ENCODE data around the gene TMBIM4.
"Not testable (repeated sequence)": the region's sequence is repeated elsewhere in the genome, so short reads cannot be mapped to it uniquely, and the experiment has no call there.

The TMBIM4 gene

DNA sequence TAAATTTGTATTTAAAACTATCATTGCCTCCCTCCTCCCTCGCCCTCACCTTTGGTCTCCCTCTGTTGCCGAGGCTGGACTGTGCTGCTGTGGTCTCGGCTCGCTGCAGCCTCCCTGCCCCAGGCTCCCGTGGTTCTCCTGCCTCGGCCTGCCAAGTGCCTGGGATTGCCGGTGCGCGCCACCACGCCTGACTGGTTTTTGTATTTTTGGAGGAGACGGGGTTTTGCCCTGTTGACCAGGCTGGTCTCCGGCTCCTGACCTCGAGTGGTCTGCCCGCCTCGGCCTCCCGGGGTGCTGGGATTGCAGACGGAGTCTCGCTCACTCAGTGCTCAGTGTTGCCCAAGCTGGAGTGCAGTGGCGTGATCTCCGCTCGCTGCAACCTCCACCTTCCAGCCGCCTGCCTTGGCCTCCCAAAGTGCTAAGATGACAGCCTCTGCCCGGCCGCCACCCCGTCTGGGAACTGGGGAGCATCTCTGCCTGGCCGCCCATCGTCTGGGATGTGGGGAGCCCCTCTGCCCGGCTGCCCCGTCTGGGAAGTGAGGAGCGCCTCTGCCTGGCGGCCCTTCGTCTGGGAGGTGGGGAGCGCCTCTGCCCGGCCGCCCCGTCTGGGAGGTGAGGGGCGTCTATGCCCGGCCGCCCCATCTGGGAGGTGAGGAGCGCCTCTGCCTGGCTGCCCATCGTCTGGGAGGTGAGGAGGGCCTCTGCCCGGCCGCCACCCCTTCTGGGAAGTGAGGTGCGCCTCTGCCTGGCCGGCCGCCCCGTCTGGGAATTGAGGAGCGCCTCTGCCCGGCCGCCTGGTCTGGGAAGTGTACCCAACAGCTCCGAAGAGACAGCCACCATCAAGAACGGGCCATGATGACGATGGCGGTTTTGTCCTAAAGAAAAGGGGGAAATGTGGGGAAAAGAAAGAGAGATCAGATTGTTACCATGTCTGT lies 4.9 kb upstream of the TMBIM4 start:
- H3K36me3 ChIP-seq (ENCODE audit: control insufficient read depth in 1 of 2, insufficient read depth in 2 of 2, low read depth in 1 of 2, low read length in 2 of 2); H3K4me1 ChIP-seq (ENCODE audit: control insufficient read depth, insufficient read depth, low read depth, low read length); H3K18ac ChIP-seq (ENCODE audit: low read depth in 1 of 2, low read length in 2 of 2); H4K91ac ChIP-seq (ENCODE audit: low read length); H2BK120ac ChIP-seq (ENCODE audit: low read depth, low read length); H3K9me3 ChIP-seq (ENCODE audit: control insufficient read depth, low read length); H3K14ac ChIP-seq (ENCODE audit: low read length in 2 of 2); H2BK15ac ChIP-seq (ENCODE audit: low read depth, poor library complexity, severe bottlenecking); H2AK5ac ChIP-seq (ENCODE audit: low read length, severe bottlenecking); H3K4ac ChIP-seq (ENCODE audit: low read depth in 1 of 2, low read length in 2 of 2); H3K4me2 ChIP-seq (ENCODE audit: low read length, poor library complexity, severe bottlenecking); H2AFZ ChIP-seq (ENCODE audit: low read depth, low read length); DNase-seq; H2BK5ac ChIP-seq (ENCODE audit: low read depth, low read length, poor library complexity, severe bottlenecking); H3K4me3 ChIP-seq (ENCODE audit: insufficient read depth in 1 of 2, low read depth in 1 of 2, low read length in 2 of 2); H2BK12ac ChIP-seq (ENCODE audit: low read length in 2 of 2); H3K23ac ChIP-seq (ENCODE audit: low read length in 2 of 2); H4K8ac ChIP-seq (ENCODE audit: low read length); H3K27ac ChIP-seq (ENCODE audit: low read length, poor library complexity, severe bottlenecking); H3K79me1 ChIP-seq (replicated peaks; ENCODE audit: low read length, poor library complexity, severe bottlenecking); H3K9ac ChIP-seq (ENCODE audit: low read length): not testable (repeated sequence)
- H3K27me3 ChIP-seq (ENCODE audit: control insufficient read depth in 1 of 2, insufficient read depth in 1 of 2, low read length in 2 of 2): peaks cover 0 to 14% of the 10 kb centered on the region in 2 experiments
- WGBS: 93% methylated on average over 48 of the region's 54 CpGs

DNA sequence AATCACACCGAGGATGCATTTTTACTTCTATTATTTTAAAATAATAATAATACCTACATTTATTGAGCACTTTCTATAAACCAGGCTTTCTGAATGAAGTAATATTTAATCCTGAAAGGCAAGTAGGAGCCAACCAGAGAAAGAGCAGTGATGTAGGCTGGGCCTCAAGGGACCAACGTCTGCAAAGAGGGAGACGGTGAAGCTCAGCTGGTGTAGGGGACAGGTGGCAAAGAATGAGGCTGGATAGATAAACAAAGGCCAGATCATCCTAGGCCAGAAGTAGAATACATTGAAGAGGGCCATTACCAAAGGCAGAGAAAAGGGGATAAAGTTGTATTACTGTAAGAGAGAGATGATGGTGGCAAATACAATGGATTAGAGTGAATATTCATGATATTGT lies 810 bp upstream of the TMBIM4 start:
- peaks cover 0 to 17% of the 10 kb centered on the region in 2 experiments for H3K36me3 ChIP-seq (ENCODE audit: control insufficient read depth in 1 of 2, insufficient read depth in 2 of 2, low read depth in 1 of 2, low read length in 2 of 2)
- no peak overlapping the region for H2BK15ac ChIP-seq (ENCODE audit: low read depth, poor library complexity, severe bottlenecking)
- 96% methylated on average over 2 of the region's 3 CpGs for WGBS
- H3K4me3 ChIP-seq (ENCODE audit: insufficient read depth in 1 of 2, low read depth in 1 of 2, low read length in 2 of 2): peak overlapping the region in 1 of 2 experiments; percentile 84
- H3K4me2 ChIP-seq (ENCODE audit: low read length, poor library complexity, severe bottlenecking): no peak overlapping the region
- no peak overlapping the region for H2AK5ac ChIP-seq (ENCODE audit: low read length, severe bottlenecking)
- H2BK120ac ChIP-seq (ENCODE audit: low read depth, low read length): no peak overlapping the region
- no peaks in the 10 kb centered on the region for H3K9me3 ChIP-seq (ENCODE audit: control insufficient read depth, low read length)
- no peak for DNase-seq
- no peak overlapping the region for H3K18ac ChIP-seq (ENCODE audit: low read depth in 1 of 2, low read length in 2 of 2)
- H3K27me3 ChIP-seq (ENCODE audit: control insufficient read depth in 1 of 2, insufficient read depth in 1 of 2, low read length in 2 of 2): no peaks in the 10 kb centered on the region
- H3K14ac ChIP-seq (ENCODE audit: low read length in 2 of 2): no peak overlapping the region
- H3K4me1 ChIP-seq (ENCODE audit: control insufficient read depth, insufficient read depth, low read depth, low read length): no peaks in the 10 kb centered on the region
- H3K9ac ChIP-seq (ENCODE audit: low read length): peak overlapping the region; percentile 99
- no peak overlapping the region for H4K8ac ChIP-seq (ENCODE audit: low read length)
- H2BK12ac ChIP-seq (ENCODE audit: low read length in 2 of 2): no peak overlapping the region
- H3K79me1 ChIP-seq (replicated peaks; ENCODE audit: low read length, poor library complexity, severe bottlenecking): no peaks in the 10 kb centered on the region
- H2BK5ac ChIP-seq (ENCODE audit: low read depth, low read length, poor library complexity, severe bottlenecking): no peak overlapping the region
- no peak overlapping the region for H3K23ac ChIP-seq (ENCODE audit: low read length in 2 of 2)
- H4K91ac ChIP-seq (ENCODE audit: low read length): no peak overlapping the region
- H2AFZ ChIP-seq (ENCODE audit: low read depth, low read length): no peak overlapping the region
- H3K27ac ChIP-seq (ENCODE audit: low read length, poor library complexity, severe bottlenecking): no peak overlapping the region
- H3K4ac ChIP-seq (ENCODE audit: low read depth in 1 of 2, low read length in 2 of 2): no peak overlapping the region

DNA sequence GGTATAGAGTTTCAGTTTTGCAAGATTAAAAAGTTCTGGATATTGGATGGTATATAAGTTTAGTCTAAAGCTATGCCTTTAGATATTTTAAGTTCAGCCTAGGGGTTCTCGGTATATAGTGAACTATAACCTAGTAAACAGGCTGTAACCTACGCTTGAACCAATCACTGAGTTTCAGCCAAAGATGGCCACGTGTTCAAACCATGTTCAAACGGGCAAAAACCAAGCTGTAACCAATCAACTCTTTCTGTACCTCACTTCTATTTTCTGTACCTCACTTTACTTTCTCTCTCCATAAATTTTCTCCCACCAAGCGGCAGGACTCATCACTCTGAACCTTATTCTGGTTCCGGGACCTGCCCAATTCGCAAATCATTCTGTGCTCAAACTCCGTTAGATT lies 1.4 kb downstream of the TMBIM4 start:
- no peak overlapping the region for H4K91ac ChIP-seq (ENCODE audit: low read length)
- no peak overlapping the region for H2BK12ac ChIP-seq (ENCODE audit: low read length in 2 of 2)
- no peak overlapping the region for H2AFZ ChIP-seq (ENCODE audit: low read depth, low read length)
- peak overlapping the region; percentile 20 for H3K4me2 ChIP-seq (ENCODE audit: low read length, poor library complexity, severe bottlenecking)
- DNase-seq: no peak
- peaks cover 0 to 20% of the 10 kb centered on the region in 2 experiments for H3K36me3 ChIP-seq (ENCODE audit: control insufficient read depth in 1 of 2, insufficient read depth in 2 of 2, low read depth in 1 of 2, low read length in 2 of 2)
- no peak overlapping the region for H4K8ac ChIP-seq (ENCODE audit: low read length)
- H3K4ac ChIP-seq (ENCODE audit: low read depth in 1 of 2, low read length in 2 of 2): no peak overlapping the region
- H3K79me1 ChIP-seq (replicated peaks; ENCODE audit: low read length, poor library complexity, severe bottlenecking): no peaks in the 10 kb centered on the region
- peak overlapping the region; percentile 99 for H3K9ac ChIP-seq (ENCODE audit: low read length)
- H3K27me3 ChIP-seq (ENCODE audit: control insufficient read depth in 1 of 2, insufficient read depth in 1 of 2, low read length in 2 of 2): no peaks in the 10 kb centered on the region
- H3K23ac ChIP-seq (ENCODE audit: low read length in 2 of 2): no peak overlapping the region
- H3K14ac ChIP-seq (ENCODE audit: low read length in 2 of 2): no peak overlapping the region
- H2BK120ac ChIP-seq (ENCODE audit: low read depth, low read length): no peak overlapping the region
- H3K9me3 ChIP-seq (ENCODE audit: control insufficient read depth, low read length): peaks cover 5% of the 10 kb centered on the region
- no peak overlapping the region for H3K18ac ChIP-seq (ENCODE audit: low read depth in 1 of 2, low read length in 2 of 2)
- H2AK5ac ChIP-seq (ENCODE audit: low read length, severe bottlenecking): no peak overlapping the region
- WGBS: 91% methylated on average over 8 of the region's 8 CpGs
- H2BK5ac ChIP-seq (ENCODE audit: low read depth, low read length, poor library complexity, severe bottlenecking): no peak overlapping the region
- H2BK15ac ChIP-seq (ENCODE audit: low read depth, poor library complexity, severe bottlenecking): no peak overlapping the region
- H3K27ac ChIP-seq (ENCODE audit: low read length, poor library complexity, severe bottlenecking): peak overlapping the region; percentile 3
- H3K4me3 ChIP-seq (ENCODE audit: insufficient read depth in 1 of 2, low read depth in 1 of 2, low read length in 2 of 2): peak overlapping the region in 1 of 2 experiments; percentile 84
- H3K4me1 ChIP-seq (ENCODE audit: control insufficient read depth, insufficient read depth, low read depth, low read length): no peaks in the 10 kb centered on the region

DNA sequence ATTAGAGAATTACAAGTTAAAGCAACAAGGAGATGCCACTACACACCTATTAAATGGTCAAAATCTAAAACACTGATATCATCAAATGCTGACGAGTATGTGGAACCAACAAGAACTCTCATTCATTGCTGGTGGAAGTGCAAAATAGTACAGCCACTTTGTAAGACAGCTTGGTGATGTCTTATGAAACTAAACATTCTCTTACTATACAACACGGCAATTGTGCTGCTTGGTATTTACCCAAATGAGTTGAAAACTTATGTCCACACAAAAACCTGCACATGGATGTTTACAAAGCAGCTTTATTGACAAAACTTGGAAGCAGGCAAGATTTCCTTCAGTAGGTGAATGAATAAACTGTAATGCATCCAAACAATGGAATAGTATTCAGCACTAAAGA lies 3.2 kb downstream of the TMBIM4 start:
- no peaks in the 10 kb centered on the region for H3K79me1 ChIP-seq (replicated peaks; ENCODE audit: low read length, poor library complexity, severe bottlenecking)
- peaks cover 0 to 20% of the 10 kb centered on the region in 2 experiments for H3K36me3 ChIP-seq (ENCODE audit: control insufficient read depth in 1 of 2, insufficient read depth in 2 of 2, low read depth in 1 of 2, low read length in 2 of 2)
- no peak overlapping the region for H3K4me3 ChIP-seq (ENCODE audit: insufficient read depth in 1 of 2, low read depth in 1 of 2, low read length in 2 of 2)
- no peak overlapping the region for H4K91ac ChIP-seq (ENCODE audit: low read length)
- no peak overlapping the region for H4K8ac ChIP-seq (ENCODE audit: low read length)
- H3K23ac ChIP-seq (ENCODE audit: low read length in 2 of 2): no peak overlapping the region
- H3K9me3 ChIP-seq (ENCODE audit: control insufficient read depth, low read length): peaks cover 5% of the 10 kb centered on the region
- no peak overlapping the region for H2BK12ac ChIP-seq (ENCODE audit: low read length in 2 of 2)
- H3K9ac ChIP-seq (ENCODE audit: low read length): no peak overlapping the region
- no peaks in the 10 kb centered on the region for H3K4me1 ChIP-seq (ENCODE audit: control insufficient read depth, insufficient read depth, low read depth, low read length)
- H2AFZ ChIP-seq (ENCODE audit: low read depth, low read length): no peak overlapping the region
- no peaks in the 10 kb centered on the region for H3K27me3 ChIP-seq (ENCODE audit: control insufficient read depth in 1 of 2, insufficient read depth in 1 of 2, low read length in 2 of 2)
- no peak overlapping the region for H2BK15ac ChIP-seq (ENCODE audit: low read depth, poor library complexity, severe bottlenecking)
- no peak overlapping the region for H2BK5ac ChIP-seq (ENCODE audit: low read depth, low read length, poor library complexity, severe bottlenecking)
- H3K14ac ChIP-seq (ENCODE audit: low read length in 2 of 2): no peak overlapping the region
- no peak overlapping the region for H3K4me2 ChIP-seq (ENCODE audit: low read length, poor library complexity, severe bottlenecking)
- DNase-seq: no peak
- no peak overlapping the region for H3K27ac ChIP-seq (ENCODE audit: low read length, poor library complexity, severe bottlenecking)
- no peak overlapping the region for H2AK5ac ChIP-seq (ENCODE audit: low read length, severe bottlenecking)
- H3K18ac ChIP-seq (ENCODE audit: low read depth in 1 of 2, low read length in 2 of 2): no peak overlapping the region
- WGBS: 91% methylated on average over 1 of the region's 2 CpGs
- H2BK120ac ChIP-seq (ENCODE audit: low read depth, low read length): no peak overlapping the region
- no peak overlapping the region for H3K4ac ChIP-seq (ENCODE audit: low read depth in 1 of 2, low read length in 2 of 2)

All from mesenchymal stem cell (in vitro differentiated cells and primary cell).